Measurements from ENCODE around the gene PTPRN2.

DNA sequence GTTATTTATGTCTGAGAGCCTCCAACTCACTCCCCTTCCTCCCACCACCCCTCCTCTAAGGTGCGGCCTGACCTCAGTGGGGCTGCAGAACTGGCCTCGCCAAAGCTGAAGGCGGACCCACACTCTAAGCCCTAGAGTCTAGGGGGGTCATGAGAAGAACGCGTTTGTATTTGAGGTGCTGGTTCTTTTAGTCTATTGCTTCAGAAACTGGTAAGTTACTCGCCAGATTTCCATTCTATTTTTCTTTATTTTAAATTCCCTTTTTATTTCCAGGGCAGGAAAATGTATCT lies 893.3 kb downstream of the PTPRN2 start:
- TF ChIP-seq, protein P1, sequence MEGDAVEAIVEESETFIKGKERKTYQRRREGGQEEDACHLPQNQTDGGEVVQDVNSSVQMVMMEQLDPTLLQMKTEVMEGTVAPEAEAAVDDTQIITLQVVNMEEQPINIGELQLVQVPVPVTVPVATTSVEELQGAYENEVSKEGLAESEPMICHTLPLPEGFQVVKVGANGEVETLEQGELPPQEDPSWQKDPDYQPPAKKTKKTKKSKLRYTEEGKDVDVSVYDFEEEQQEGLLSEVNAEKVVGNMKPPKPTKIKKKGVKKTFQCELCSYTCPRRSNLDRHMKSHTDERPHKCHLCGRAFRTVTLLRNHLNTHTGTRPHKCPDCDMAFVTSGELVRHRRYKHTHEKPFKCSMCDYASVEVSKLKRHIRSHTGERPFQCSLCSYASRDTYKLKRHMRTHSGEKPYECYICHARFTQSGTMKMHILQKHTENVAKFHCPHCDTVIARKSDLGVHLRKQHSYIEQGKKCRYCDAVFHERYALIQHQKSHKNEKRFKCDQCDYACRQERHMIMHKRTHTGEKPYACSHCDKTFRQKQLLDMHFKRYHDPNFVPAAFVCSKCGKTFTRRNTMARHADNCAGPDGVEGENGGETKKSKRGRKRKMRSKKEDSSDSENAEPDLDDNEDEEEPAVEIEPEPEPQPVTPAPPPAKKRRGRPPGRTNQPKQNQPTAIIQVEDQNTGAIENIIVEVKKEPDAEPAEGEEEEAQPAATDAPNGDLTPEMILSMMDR (IDR thresholded peaks at IDR 0.05): no peak
- TF ChIP-seq POLR2A (IDR thresholded peaks at IDR 0.05) (no peak), EP300 (IDR thresholded peaks at IDR 0.05) (no peak)

Data from sigmoid colon (tissue), 4 donors.